ENCODE results near the gene TEF.
"Not testable (repeated sequence)": the region's sequence is repeated elsewhere in the genome, so short reads cannot be mapped to it uniquely, and the experiment has no call there.

The TEF gene

GRCh38 chr22:41383085-41383484 is 1.3 kb downstream of the TEF start:
- H3K27ac ChIP-seq (ENCODE audit: low read depth, low read length) = no peak overlapping the region
- peak overlapping the region; percentile 78; the same call in 1 of the 2 replicates for H3K4me3 ChIP-seq (ENCODE audit: low read depth, low read length)
- H3K9me3 ChIP-seq (ENCODE audit: control insufficient read depth, insufficient read depth, low read length) = no peaks in the 10 kb centered on the region
- no peaks in the 10 kb centered on the region for H3K27me3 ChIP-seq (ENCODE audit: control insufficient read depth, insufficient read depth, low read length)
- H3K4me1 ChIP-seq (ENCODE audit: control insufficient read depth, insufficient read depth, low read length) = peaks cover 18% of the 10 kb centered on the region
- H3K36me3 ChIP-seq (ENCODE audit: control insufficient read depth, insufficient read depth, low read length) = peaks cover 5% of the 10 kb centered on the region; the same call in 1 of the 2 replicates
- H3K9ac ChIP-seq (ENCODE audit: low read depth, low read length) = no peak overlapping the region

DNA sequence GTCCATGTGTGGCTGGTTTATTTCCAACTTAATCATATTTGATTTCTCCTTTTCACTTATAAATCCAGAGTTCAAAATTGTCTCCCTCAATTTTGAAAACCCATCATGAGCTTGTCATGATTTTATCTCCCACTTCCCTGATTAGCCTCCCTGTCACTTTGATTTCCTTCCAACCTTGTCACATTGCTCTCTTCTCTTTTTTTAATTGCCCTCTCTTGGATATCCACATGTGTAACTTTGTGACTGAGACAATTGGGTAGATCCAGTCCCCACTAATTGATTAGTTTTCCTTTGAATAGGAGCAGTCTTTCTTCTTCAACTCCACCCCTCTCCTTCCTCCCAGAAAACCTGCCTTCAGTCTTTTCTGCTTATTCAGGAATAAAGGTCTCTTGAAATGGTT is 2.4 kb downstream of the TEF start:
- no peak overlapping the region for H3K4me3 ChIP-seq (ENCODE audit: low read depth, low read length)
- H3K4me1 ChIP-seq (ENCODE audit: control insufficient read depth, insufficient read depth, low read length) = peaks cover 18% of the 10 kb centered on the region
- no peaks in the 10 kb centered on the region for H3K9me3 ChIP-seq (ENCODE audit: control insufficient read depth, insufficient read depth, low read length)
- H3K9ac ChIP-seq (ENCODE audit: low read depth, low read length) = no peak overlapping the region
- no peaks in the 10 kb centered on the region for H3K27me3 ChIP-seq (ENCODE audit: control insufficient read depth, insufficient read depth, low read length)
- H3K36me3 ChIP-seq (ENCODE audit: control insufficient read depth, insufficient read depth, low read length) = peaks cover 13% of the 10 kb centered on the region
- no peak overlapping the region for H3K27ac ChIP-seq (ENCODE audit: low read depth, low read length)

DNA sequence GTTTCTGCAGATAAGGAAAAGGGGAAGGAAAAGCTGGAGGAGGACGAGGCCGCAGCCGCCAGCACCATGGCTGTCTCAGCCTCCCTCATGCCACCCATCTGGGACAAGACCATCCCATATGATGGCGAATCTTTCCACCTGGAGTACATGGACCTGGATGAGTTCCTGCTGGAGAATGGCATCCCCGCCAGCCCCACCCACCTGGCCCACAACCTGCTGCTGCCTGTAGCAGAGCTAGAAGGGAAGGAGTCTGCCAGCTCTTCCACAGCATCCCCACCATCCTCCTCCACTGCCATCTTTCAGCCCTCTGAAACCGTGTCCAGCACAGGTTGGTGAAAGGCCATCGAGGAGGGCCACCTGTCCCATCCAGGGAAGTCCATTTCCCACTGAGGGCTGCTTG is 5.6 kb downstream of the TEF start:
- Histone ChIP-seq H3K36me3 (ENCODE audit: control insufficient read depth, insufficient read depth, low read length) (peaks cover 21% of the 10 kb centered on the region), H3K4me3 (ENCODE audit: low read depth, low read length) (no peak overlapping the region)

GRCh38 chr22:41394012-41394356 is 12.2 kb downstream of the TEF start:
- H3K9me3 ChIP-seq (ENCODE audit: control insufficient read depth, insufficient read depth, low read length) = no peaks in the 10 kb centered on the region
- H3K36me3 ChIP-seq (ENCODE audit: control insufficient read depth, insufficient read depth, low read length) = peaks cover 36% of the 10 kb centered on the region
- no peak overlapping the region for H3K9ac ChIP-seq (ENCODE audit: low read depth, low read length)
- H3K27me3 ChIP-seq (ENCODE audit: control insufficient read depth, insufficient read depth, low read length) = no peaks in the 10 kb centered on the region
- H3K4me1 ChIP-seq (ENCODE audit: control insufficient read depth, insufficient read depth, low read length) = no peaks in the 10 kb centered on the region
- no peak overlapping the region for H3K27ac ChIP-seq (ENCODE audit: low read depth, low read length)
- no peak overlapping the region for H3K4me3 ChIP-seq (ENCODE audit: low read depth, low read length)

More for the DNA sequence above, 5.6 kb downstream of the TEF start:
- no peaks in the 10 kb centered on the region for H3K27me3 ChIP-seq (ENCODE audit: control insufficient read depth, insufficient read depth, low read length)
- no peaks in the 10 kb centered on the region for H3K9me3 ChIP-seq (ENCODE audit: control insufficient read depth, insufficient read depth, low read length)
- no peak overlapping the region for H3K9ac ChIP-seq (ENCODE audit: low read depth, low read length)
- H3K27ac ChIP-seq (ENCODE audit: low read depth, low read length) = no peak overlapping the region
- peaks cover 10% of the 10 kb centered on the region; the same call in 1 of the 2 replicates for H3K4me1 ChIP-seq (ENCODE audit: control insufficient read depth, insufficient read depth, low read length)

- no peaks in the 10 kb centered on the region for H3K9me3 ChIP-seq (ENCODE audit: control insufficient read depth, insufficient read depth, low read length)
- H3K4me1 ChIP-seq (ENCODE audit: control insufficient read depth, insufficient read depth, low read length) = no peaks in the 10 kb centered on the region
- H3K27me3 ChIP-seq (ENCODE audit: control insufficient read depth, insufficient read depth, low read length) = no peaks in the 10 kb centered on the region
- H3K36me3 ChIP-seq (ENCODE audit: control insufficient read depth, insufficient read depth, low read length) = peaks cover 32% of the 10 kb centered on the region
- H3K9ac ChIP-seq (ENCODE audit: low read depth, low read length) = no peak overlapping the region
- H3K4me3 ChIP-seq (ENCODE audit: low read depth, low read length) = no peak overlapping the region
- H3K27ac ChIP-seq (ENCODE audit: low read depth, low read length) = no peak overlapping the region
Observed at GRCh38 chr22:41395531-41396240, 13.9 kb downstream of the TEF start.

GRCh38 chr22:41397143-41397811 is 15.5 kb downstream of the TEF start:
- Histone ChIP-seq H3K4me1 (ENCODE audit: control insufficient read depth, insufficient read depth, low read length) (no peaks in the 10 kb centered on the region), H3K9ac (ENCODE audit: low read depth, low read length) (no peak overlapping the region), H3K27ac (ENCODE audit: low read depth, low read length) (no peak overlapping the region), H3K9me3 (ENCODE audit: control insufficient read depth, insufficient read depth, low read length) (no peaks in the 10 kb centered on the region), H3K4me3 (ENCODE audit: low read depth, low read length) (no peak overlapping the region), H3K36me3 (ENCODE audit: control insufficient read depth, insufficient read depth, low read length) (peaks cover 29% of the 10 kb centered on the region), H3K27me3 (ENCODE audit: control insufficient read depth, insufficient read depth, low read length) (no peaks in the 10 kb centered on the region)

DNA sequence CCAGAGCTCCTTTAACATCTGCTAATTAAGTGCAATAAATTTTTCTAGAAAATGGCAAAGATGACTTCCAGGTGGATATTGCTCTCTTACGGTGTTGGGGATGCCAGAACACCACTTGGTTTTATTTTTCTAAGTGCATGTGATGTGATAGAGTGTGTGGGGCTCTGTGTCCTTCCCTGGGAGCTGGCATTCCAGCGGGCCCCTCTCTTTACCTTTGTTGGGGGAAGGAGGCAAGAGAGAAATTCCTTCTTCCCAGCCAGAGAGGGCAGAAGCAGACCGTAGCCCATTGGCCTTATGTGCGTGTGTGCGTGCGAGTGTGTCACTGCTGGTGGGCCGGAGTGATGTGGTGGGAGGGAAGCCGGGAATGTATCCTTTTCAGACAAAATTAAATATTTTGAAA is 17.2 kb downstream of the TEF start:
- Histone ChIP-seq H3K27ac (ENCODE audit: low read depth, low read length) (no peak overlapping the region), H3K36me3 (ENCODE audit: control insufficient read depth, insufficient read depth, low read length) (peaks cover 27% of the 10 kb centered on the region), H3K9ac (ENCODE audit: low read depth, low read length) (0 out of 2 replicates have a peak overlapping the region, but pooled peaks have one; percentile 18), H3K4me1 (ENCODE audit: control insufficient read depth, insufficient read depth, low read length) (no peaks in the 10 kb centered on the region), H3K4me3 (ENCODE audit: low read depth, low read length) (no peak overlapping the region), H3K9me3 (ENCODE audit: control insufficient read depth, insufficient read depth, low read length) (no peaks in the 10 kb centered on the region), H3K27me3 (ENCODE audit: control insufficient read depth, insufficient read depth, low read length) (no peaks in the 10 kb centered on the region)

DNA sequence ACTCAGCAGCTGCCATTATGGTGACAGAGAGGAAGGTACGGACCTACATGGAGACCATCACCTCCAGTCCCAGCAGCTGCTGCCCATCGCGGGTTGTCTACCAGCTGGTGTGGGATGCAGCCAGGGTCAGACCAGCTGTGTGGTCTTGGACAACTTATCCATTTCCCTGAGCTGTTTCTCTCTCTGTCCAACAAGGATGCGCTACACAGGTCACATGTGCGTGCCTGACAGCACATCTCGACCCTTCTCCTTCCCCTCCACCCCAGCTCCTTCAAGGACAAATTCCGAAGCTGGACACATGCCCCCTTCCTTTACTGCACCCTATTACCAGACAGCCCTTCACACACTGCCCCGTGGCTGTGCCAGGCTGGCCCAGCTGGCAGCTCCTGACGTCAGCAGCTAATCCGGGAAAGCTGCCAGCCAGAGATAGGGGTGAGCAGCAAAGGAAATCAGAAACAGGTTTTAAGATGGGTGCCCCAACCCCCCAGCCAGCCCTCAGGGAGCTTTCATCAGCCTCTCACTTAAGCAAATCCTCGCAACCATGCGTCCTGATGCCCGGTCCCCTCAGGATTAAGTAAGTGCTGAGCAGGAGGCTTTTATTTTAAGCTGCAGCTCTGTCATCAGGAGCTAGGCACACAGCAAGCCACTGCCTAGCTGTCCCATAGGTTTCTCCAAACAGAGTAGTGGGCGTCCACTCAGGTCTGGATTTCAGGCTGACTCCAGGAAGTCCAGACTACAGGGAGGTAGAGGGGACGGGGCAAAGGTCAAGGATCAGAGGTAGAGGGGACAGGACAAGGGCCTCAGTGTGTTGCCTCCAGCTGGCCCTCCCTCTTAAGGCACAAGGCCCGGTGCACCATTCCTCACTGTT is 20.3 kb downstream of the TEF start:
- H3K9ac ChIP-seq (ENCODE audit: low read depth, low read length) = no peak overlapping the region
- H3K4me3 ChIP-seq (ENCODE audit: low read depth, low read length) = no peak overlapping the region
- H3K9me3 ChIP-seq (ENCODE audit: control insufficient read depth, insufficient read depth, low read length) = no peaks in the 10 kb centered on the region
- H3K4me1 ChIP-seq (ENCODE audit: control insufficient read depth, insufficient read depth, low read length) = no peaks in the 10 kb centered on the region
- no peak overlapping the region for H3K27ac ChIP-seq (ENCODE audit: low read depth, low read length)
- H3K27me3 ChIP-seq (ENCODE audit: control insufficient read depth, insufficient read depth, low read length) = no peaks in the 10 kb centered on the region
- no peaks in the 10 kb centered on the region for H3K36me3 ChIP-seq (ENCODE audit: control insufficient read depth, insufficient read depth, low read length)

GRCh38 chr22:41402851-41403250 is 21.1 kb downstream of the TEF start:
- H3K36me3 ChIP-seq (ENCODE audit: control insufficient read depth, insufficient read depth, low read length); H3K4me3 ChIP-seq (ENCODE audit: low read depth, low read length); H3K27ac ChIP-seq (ENCODE audit: low read depth, low read length); H3K9me3 ChIP-seq (ENCODE audit: control insufficient read depth, insufficient read depth, low read length); H3K9ac ChIP-seq (ENCODE audit: low read depth, low read length); H3K27me3 ChIP-seq (ENCODE audit: control insufficient read depth, insufficient read depth, low read length); H3K4me1 ChIP-seq (ENCODE audit: control insufficient read depth, insufficient read depth, low read length): not testable (repeated sequence)

GRCh38 chr22:41403532-41404318 is 22.0 kb downstream of the TEF start:
- Histone ChIP-seq H3K36me3 (ENCODE audit: control insufficient read depth, insufficient read depth, low read length) (no peaks in the 10 kb centered on the region), H3K4me3 (ENCODE audit: low read depth, low read length) (no peak overlapping the region), H3K27me3 (ENCODE audit: control insufficient read depth, insufficient read depth, low read length) (no peaks in the 10 kb centered on the region), H3K9me3 (ENCODE audit: control insufficient read depth, insufficient read depth, low read length) (no peaks in the 10 kb centered on the region), H3K4me1 (ENCODE audit: control insufficient read depth, insufficient read depth, low read length) (no peaks in the 10 kb centered on the region), H3K9ac (ENCODE audit: low read depth, low read length) (no peak overlapping the region), H3K27ac (ENCODE audit: low read depth, low read length) (no peak overlapping the region)

Data from HUES48 (cell line).